Activated CD4-positive, alpha-beta T cell treated with anti-CD3 and anti-CD28 coated beads, Interleukin-2, amount 50 U/mL, for 48 hours (primary cell): Measurements from ENCODE around the gene DES.

Source experiments
- DNase-seq, 2 experiments: peaks; one replicate each; pipeline ENCODE4 v3.0.0-alpha.2; 2020

Gene DES

GRCh38 chr2:219421323-219421722, 3.1 kb downstream of the DES start:
- no peak for DNase-seq

- no peak for DNase-seq
These were observed 4.9 kb downstream of the DES start for GRCh38 chr2:219422952-219423534.

GRCh38 chr2:219423652-219424377, 5.6 kb downstream of the DES start:
- no peak for DNase-seq

- no peak for DNase-seq
These were observed 7.3 kb downstream of the DES start for GRCh38 chr2:219425238-219426067.

- DNase-seq: no peak
These were observed 7.9 kb downstream of the DES start for GRCh38 chr2:219426068-219426443.

- DNase-seq: no peak
These were observed 8.5 kb downstream of the DES start for GRCh38 chr2:219426534-219427136.

GRCh38 chr2:219428469-219428868, 10.3 kb downstream of the DES start:
- no peak for DNase-seq

GRCh38 chr2:219429958-219430606, 11.9 kb downstream of the DES start:
- DNase-seq: no peak

- DNase-seq: no peak
These were observed 12.7 kb downstream of the DES start for GRCh38 chr2:219430633-219431615.

- DNase-seq: peak; percentile 46 to 52
These were observed 15.7 kb downstream of the DES start for GRCh38 chr2:219433666-219434467.

GRCh38 chr2:219434468-219434717, 16.2 kb downstream of the DES start:
- no peak for DNase-seq

- no peak for DNase-seq
These were observed 16.7 kb downstream of the DES start, which contains the start of gene SPEG for GRCh38 chr2:219434718-219435525. SPEG (plus strand) TSS chr2:219434843; CDS start chr2:219434978, 135 bp downstream.

GRCh38 chr2:219435701-219436100, 17.5 kb downstream of the DES start:
- no peak for DNase-seq

- DNase-seq: no peak
These were observed 18.3 kb downstream of the DES start for GRCh38 chr2:219436491-219436890.

GRCh38 chr2:219437141-219437540, 19.0 kb downstream of the DES start:
- DNase-seq: no peak

GRCh38 chr2:219437690-219438206, 19.6 kb downstream of the DES start:
- DNase-seq: no peak

- no peak for DNase-seq
These were observed 20.3 kb downstream of the DES start for GRCh38 chr2:219438453-219438852.

GRCh38 chr2:219439506-219439905, 21.3 kb downstream of the DES start:
- no peak for DNase-seq

GRCh38 chr2:219440388-219441256, 22.4 kb downstream of the DES start:
- no peak for DNase-seq
